COLO668 (cell line): ENCODE data around the gene PCSK2.
A peak's percentile ranks its signal among the peaks of the same experiment; 100 is the strongest.

ENCODE experiments used
- DNase-seq: peaks from one replicate; lab custom pipeline; 2025; ENCODE audit not compliant: unreplicated experiment; lab: John Stamatoyannopoulos, UW

The PCSK2 gene

GRCh38 chr20:17248224-17248623 lies 21.4 kb downstream of the PCSK2 start:
- no peak for DNase-seq

- no peak for DNase-seq
Observed at GRCh38 chr20:17262786-17263185, 35.9 kb downstream of the PCSK2 start.

GRCh38 chr20:17273717-17274116 lies 46.9 kb downstream of the PCSK2 start:
- no peak for DNase-seq

- no peak for DNase-seq
Observed at GRCh38 chr20:17276101-17276500, 49.3 kb downstream of the PCSK2 start.

- DNase-seq = peak; percentile 53
Observed at GRCh38 chr20:17281478-17281877, 54.6 kb downstream of the PCSK2 start.

- no peak for DNase-seq
Observed at GRCh38 chr20:17282501-17282900, 55.7 kb downstream of the PCSK2 start.

- no peak for DNase-seq
Observed at GRCh38 chr20:17287503-17287902, 60.7 kb downstream of the PCSK2 start.

GRCh38 chr20:17287998-17288397 lies 61.2 kb downstream of the PCSK2 start:
- DNase-seq = no peak

GRCh38 chr20:17295151-17295726 lies 68.4 kb downstream of the PCSK2 start:
- no peak for DNase-seq

- no peak for DNase-seq
Observed at GRCh38 chr20:17295991-17296390, 69.2 kb downstream of the PCSK2 start.

- no peak for DNase-seq
Observed at GRCh38 chr20:17298171-17298570, 71.3 kb downstream of the PCSK2 start.

GRCh38 chr20:17298751-17299150 lies 71.9 kb downstream of the PCSK2 start:
- DNase-seq = no peak

- DNase-seq = peak; percentile 21
Observed at GRCh38 chr20:17300113-17300512, 73.3 kb downstream of the PCSK2 start.

- DNase-seq = no peak
Observed at GRCh38 chr20:17304774-17305173, 77.9 kb downstream of the PCSK2 start.

GRCh38 chr20:17306427-17306826 lies 79.6 kb downstream of the PCSK2 start:
- no peak for DNase-seq

GRCh38 chr20:17314264-17314663 lies 87.4 kb downstream of the PCSK2 start:
- no peak for DNase-seq

GRCh38 chr20:17315407-17316231 lies 88.8 kb downstream of the PCSK2 start:
- DNase-seq = peak; percentile 40

GRCh38 chr20:17316316-17317038 lies 89.6 kb downstream of the PCSK2 start:
- no peak for DNase-seq

GRCh38 chr20:17317341-17317740 lies 90.5 kb downstream of the PCSK2 start:
- DNase-seq = no peak

- DNase-seq = no peak
Observed at GRCh38 chr20:17320456-17320855, 93.6 kb downstream of the PCSK2 start.

GRCh38 chr20:17326096-17326495 lies 99.3 kb downstream of the PCSK2 start:
- DNase-seq = no peak
